WTC11 (cell line): Measurements from ENCODE around the gene LIFR. TPM values are rescaled to one million over a fixed set of nuclear protein-coding genes. Genes with fewer than 3 reads are reported as not detected.

Experiments used
- ATAC-seq: fragments of 200-7000 bp; cut with Tn5 transposase; 2 replicates; pipeline ENCODE4 v1.10.0; 2021; ENCODE audit warnings: mild to moderate bottlenecking, moderate library complexity
- CTCF ChIA-PET: fragments of 300-600 bp; sonication (Branson Sonifier 250); formaldehyde crosslinking; loops from one replicate; lab custom pipeline; 2021; ENCODE audit warnings: antibody characterized with exemption; lab: Charles Lee
- POLR2A ChIA-PET: fragments of 350-600 bp; sonication (Branson Sonifier 250); formaldehyde crosslinking; loops from one replicate; lab custom pipeline; 2021; ENCODE audit warnings: antibody characterized with exemption; lab: Charles Lee
- DNase-seq: peaks from one replicate; pipeline ENCODE4 v3.0.0; 2021; ENCODE audit warnings: low spot score
- H3K27ac Mint-ChIP-seq: 2 replicates; pipeline ENCODE4 v1.8.0; 2021; ENCODE audit warnings: mixed read lengths
- H3K27me3 Mint-ChIP-seq: 2 replicates; pipeline ENCODE4 v1.8.0; 2021; ENCODE audit warnings: low read depth, mild to moderate bottlenecking, moderate library complexity, mixed read lengths
- H3K36me3 Mint-ChIP-seq: 2 replicates; pipeline ENCODE4 v1.8.0; 2021; ENCODE audit warnings: mixed read lengths
- H3K4me1 Mint-ChIP-seq: 2 replicates; pipeline ENCODE4 v1.8.0; 2022; ENCODE audit warnings: mixed read lengths
- H3K4me3 Mint-ChIP-seq: 2 replicates; pipeline ENCODE4 v1.8.0; 2021; ENCODE audit warnings: mild to moderate bottlenecking, moderate library complexity, mixed read lengths
- H3K9me3 Mint-ChIP-seq: 2 replicates; pipeline ENCODE4 v1.8.0; 2021; ENCODE audit warnings: mixed read lengths
- CTCF ChIP-seq: fragments of 200-600 bp; IDR thresholded peaks from 2 replicates; pipeline ENCODE4 v1.8.0; 2022; ENCODE audit warnings: antibody characterized with exemption
- ELF4 ChIP-seq: sonication (generic); formaldehyde crosslinking; IDR thresholded peaks from 2 replicates; pipeline ENCODE4 v1.8.1; 2022; ENCODE audit warnings: low read depth, mild to moderate bottlenecking, moderate library complexity, missing genetic modification reagents
- EMX1 ChIP-seq: fragments of 250-450 bp; sonication (Bioruptor Pico); IDR thresholded peaks from 2 replicates; pipeline ENCODE4 v1.8.0; 2021; ENCODE audit warnings: mild to moderate bottlenecking
- IRF2 ChIP-seq: sonication (generic); formaldehyde crosslinking; IDR thresholded peaks from 2 replicates; pipeline ENCODE4 v1.8.0; 2022; ENCODE audit warnings: low read depth, missing genetic modification reagents, borderline replicate concordance
- NFATC4 ChIP-seq: fragments of 250-450 bp; sonication (Bioruptor Pico); IDR thresholded peaks from 2 replicates; pipeline ENCODE4 v1.9.0; 2021; ENCODE audit warnings: mild to moderate bottlenecking
- NFYB ChIP-seq: sonication (generic); formaldehyde crosslinking; conservative IDR thresholded peaks from 2 replicates; pipeline ENCODE4 v1.8.0; 2022; ENCODE audit warnings: low read depth, missing genetic modification reagents
- PRDM15 ChIP-seq: sonication (generic); formaldehyde crosslinking; IDR thresholded peaks from 2 replicates; pipeline ENCODE4 v1.8.0; 2022; ENCODE audit warnings: missing genetic modification reagents
- PRRX2 ChIP-seq: fragments of 250-450 bp; sonication (Bioruptor Pico); IDR thresholded peaks from 2 replicates; pipeline ENCODE4 v1.8.0; 2021; ENCODE audit warnings: mild to moderate bottlenecking
- STAT6 ChIP-seq: sonication (generic); formaldehyde crosslinking; conservative IDR thresholded peaks from 2 replicates; pipeline ENCODE4 v1.8.1; 2023; ENCODE audit warnings: mild to moderate bottlenecking, low read depth, missing genetic modification reagents, moderate library complexity
- TEAD4 ChIP-seq: sonication (generic); formaldehyde crosslinking; IDR thresholded peaks from 2 replicates; pipeline ENCODE4 v1.8.0; 2022; ENCODE audit warnings: mild to moderate bottlenecking, missing genetic modification reagents
- USF1 ChIP-seq: sonication (generic); formaldehyde crosslinking; IDR thresholded peaks from 2 replicates; pipeline ENCODE4 v1.8.0; 2022; ENCODE audit warnings: mild to moderate bottlenecking, missing genetic modification reagents
- ZBTB21 ChIP-seq: sonication (generic); formaldehyde crosslinking; IDR thresholded peaks from 2 replicates; pipeline ENCODE4 v1.8.1; 2023; ENCODE audit warnings: mild to moderate bottlenecking, missing genetic modification reagents, borderline replicate concordance
- ZBTB43 ChIP-seq: sonication (generic); formaldehyde crosslinking; IDR thresholded peaks from 2 replicates; pipeline ENCODE4 v1.8.1; 2023; ENCODE audit warnings: mild to moderate bottlenecking, missing genetic modification reagents
- ZNF219 ChIP-seq: sonication (generic); formaldehyde crosslinking; IDR thresholded peaks from 2 replicates; pipeline ENCODE4 v1.8.0; 2023; ENCODE audit warnings: missing genetic modification reagents, mild to moderate bottlenecking, borderline replicate concordance
- ZNF512 ChIP-seq: sonication (generic); formaldehyde crosslinking; IDR thresholded peaks from 2 replicates; pipeline ENCODE4 v1.8.1; 2022; ENCODE audit warnings: missing genetic modification reagents, borderline replicate concordance
- total RNA-seq: library from RNA; stranded (reverse); gene quantifications from 3 replicates; pipeline ENCODE4 v1.2.3, GENCODE V29; 2021

Gene LIFR
- total RNA-seq, 1 experiment from 2014 or later: 14.4 TPM

GRCh38 chr5:38596981-38597380, 40.5 kb upstream of the LIFR start:
- POLR2A ChIA-PET: no interaction called here

More at GRCh38 chr5:38596981-38597380, 40.5 kb upstream of the LIFR start:
- Mint-ChIP-seq H3K9me3 (peaks cover 18% of the 10 kb centered on the region), H3K4me3 (no peak overlapping the region), H3K36me3 (no peaks in the 10 kb centered on the region), H3K27me3 (no peaks in the 10 kb centered on the region), H3K27ac (no peak overlapping the region), H3K4me1 (peaks cover 8% of the 10 kb centered on the region)
- CTCF ChIA-PET: no interaction called here
- no peak for TF ChIP-seq STAT6 (CRISPR knock-in tag)
- TF ChIP-seq ZNF219 (CRISPR knock-in tag): no peak
- no peak for TF ChIP-seq ZBTB21 (CRISPR knock-in tag)
- TF ChIP-seq USF1 (CRISPR knock-in tag): no peak
- no peak for TF ChIP-seq IRF2 (CRISPR knock-in tag)
- no peak for TF ChIP-seq ELF4 (CRISPR knock-in tag)
- TF ChIP-seq ZBTB43: no peak
- TF ChIP-seq EMX1 (CRISPR knock-in tag): no peak
- no peak for TF ChIP-seq TEAD4
- TF ChIP-seq PRDM15: no peak
- no peak for TF ChIP-seq ZNF512 (CRISPR knock-in tag)
- TF ChIP-seq CTCF: no peak
- no peak for TF ChIP-seq PRRX2 (CRISPR knock-in tag)
- no peak for TF ChIP-seq NFYB (CRISPR knock-in tag)
- no peak for TF ChIP-seq NFATC4 (CRISPR knock-in tag)
- DNase-seq (no peak), ATAC-seq (no peak)
